ENCODE measurements around the gene SORL1-AS1.

Gene SORL1-AS1

GRCh38 chr11:121455115-121455514, 2.3 kb upstream of the SORL1-AS1 start:
- TF ChIP-seq POLR2A (IDR thresholded peaks at IDR 0.05) (no peak), POLR2AphosphoS5 (IDR thresholded peaks at IDR 0.05) (no peak), EP300 (IDR thresholded peaks at IDR 0.05) (no peak), CTCF (IDR thresholded peaks at IDR 0.05) (no peak)
- WGBS, 5 donors, result 77 to 93% (median 82%) methylated on average over 3 of the region's 3 CpGs
- no peaks in the 10 kb centered on the region for H3K9me3 ChIP-seq
- H3K4me1 ChIP-seq, result peaks cover 0 to 53% (median 37%) of the 10 kb centered on the region in 4 donors
- no peaks in the 10 kb centered on the region for H3K36me3 ChIP-seq
- H3K27me3 ChIP-seq, result peaks cover 0 to 10% (median 3%) of the 10 kb centered on the region in 3 donors
- no peak overlapping the region for H3K27ac ChIP-seq
- peak overlapping the region in 1 of 4 donors; percentile 83 for H3K4me3 ChIP-seq
- intact Hi-C loops (cut with DNase I; ENCODE audit: low total_unique reads), result no loop called here
- no peak for DNase-seq

- peaks cover 0 to 10% (median 3%) of the 10 kb centered on the region in 3 donors for H3K27me3 ChIP-seq
- peaks cover 0 to 50% (median 28%) of the 10 kb centered on the region in 4 donors for H3K4me1 ChIP-seq
- intact Hi-C loops (cut with DNase I; ENCODE audit: low total_unique reads), result no loop called here
- H3K27ac ChIP-seq, result peak overlapping the region in 2 of 5 donors; percentile 80 to 81
- no peaks in the 10 kb centered on the region for H3K9me3 ChIP-seq
- TF ChIP-seq POLR2AphosphoS5 (IDR thresholded peaks at IDR 0.05), result no peak
- no peak for TF ChIP-seq EP300 (IDR thresholded peaks at IDR 0.05)
- no peak for TF ChIP-seq CTCF (IDR thresholded peaks at IDR 0.05)
- TF ChIP-seq POLR2A (IDR thresholded peaks at IDR 0.05), result no peak
- H3K4me3 ChIP-seq, result peak overlapping the region in 2 of 4 donors; percentile 83
- WGBS, 5 donors, result 57 to 77% (median 71%) methylated on average over 6 of the region's 6 CpGs
- DNase-seq, result no peak
- H3K36me3 ChIP-seq, result no peaks in the 10 kb centered on the region
These were observed 977 bp upstream of the SORL1-AS1 start for GRCh38 chr11:121453589-121454299.

GRCh38 chr11:121451986-121452608, 670 bp downstream of the SORL1-AS1 start, which contains the start of gene SORL1:
Gene SORL1 (plus strand): TSS chr11:121452314. CDS start chr11:121452332, 18 bp downstream.
- Histone ChIP-seq H3K9me3 (no peaks in the 10 kb centered on the region), H3K36me3 (no peaks in the 10 kb centered on the region), H3K27ac (peak within 1 kb of the TSS; percentile 70 to 82 (median 81)), H3K27me3 (peaks cover 0 to 10% (median 3%) of the 10 kb centered on the region in 3 donors), H3K4me1 (peaks cover 0 to 50% (median 28%) of the 10 kb centered on the region in 4 donors), H3K4me3 (peak within 1 kb of the TSS; percentile 76 to 83 (median 81))
- intact Hi-C loops (cut with DNase I; ENCODE audit: low total_unique reads), result no loop called here
- DNase-seq, result peak; percentile 78 to 94
- 0 to 1% (median 0%) methylated on average over 34 to 88 of the region's 89 CpGs for WGBS, 5 donors
- TF ChIP-seq POLR2AphosphoS5 (IDR thresholded peaks at IDR 0.05), result peak in 1 of 3 donors; percentile 36
- no peak for TF ChIP-seq EP300 (IDR thresholded peaks at IDR 0.05)
- TF ChIP-seq POLR2A (IDR thresholded peaks at IDR 0.05), result no peak
- peak in 5 of 7 experiments; percentile 28 to 55 (median 43) for TF ChIP-seq CTCF (IDR thresholded peaks at IDR 0.05)

- Histone ChIP-seq H3K4me1 (peaks cover 0 to 50% (median 28%) of the 10 kb centered on the region in 4 donors), H3K27ac (peak overlapping the region; percentile 70 to 82 (median 81)), H3K9me3 (no peaks in the 10 kb centered on the region), H3K36me3 (no peaks in the 10 kb centered on the region), H3K4me3 (peak overlapping the region; percentile 76 to 83 (median 81)), H3K27me3 (peaks cover 0 to 10% (median 3%) of the 10 kb centered on the region in 3 donors)
- intact Hi-C loops (cut with DNase I; ENCODE audit: low total_unique reads), result no loop called here
- WGBS, 5 donors, result 11 to 32% (median 16%) methylated on average over 16 to 22 of the region's 22 CpGs
- TF ChIP-seq POLR2AphosphoS5 (IDR thresholded peaks at IDR 0.05) (peak in 2 of 3 donors; percentile 4 to 9), POLR2A (IDR thresholded peaks at IDR 0.05) (no peak)
- peak; percentile 64 to 79 for DNase-seq
These were observed 1.4 kb downstream of the SORL1-AS1 start for GRCh38 chr11:121451178-121451985.
